GM23338 (cell line): ENCODE results near the gene ING2. TPM values are rescaled to one million over a fixed set of nuclear protein-coding genes. Genes with fewer than 3 reads are reported as not detected.
A peak's percentile ranks its signal among the peaks of the same experiment; 100 is the strongest.

Source experiments
- ATAC-seq: fragments of 200-7000 bp; cut with Tn5 transposase; 3 replicates; pipeline ENCODE4 v1.9.1; 2020
- DNase-seq: peaks from one replicate; pipeline ENCODE4 v3.0.0-alpha.2; 2015; ENCODE audit warnings: low spot score
- H2AFZ ChIP-seq: fragments of 200-600 bp; sonication (generic); 2 replicates; pipeline ENCODE4 v1.8.0; 2016; ENCODE audit warnings: antibody characterized with exemption, mild to moderate bottlenecking, moderate library complexity
- H3F3A ChIP-seq: fragments of 200-600 bp; sonication (generic); replicated peaks from 2 replicates; pipeline ENCODE4 v1.8.0; 2017; ENCODE audit warnings: antibody characterized with exemption, mixed run types, low read depth
- H3K27ac ChIP-seq: fragments of 200-600 bp; sonication (generic); 2 replicates; pipeline ENCODE4 v1.6.1; 2016; ENCODE audit warnings: low read depth
- H3K27me3 ChIP-seq: fragments of 200-600 bp; sonication (generic); 2 replicates; pipeline ENCODE4 v1.8.0; 2016; ENCODE audit warnings: mild to moderate bottlenecking, mixed run types, moderate library complexity; ENCODE audit not compliant: insufficient read depth
- H3K36me3 ChIP-seq: fragments of 200-600 bp; sonication (generic); 2 replicates; pipeline ENCODE4 v1.8.0; 2016; ENCODE audit warnings: mild to moderate bottlenecking; ENCODE audit not compliant: insufficient read depth
- H3K4me1 ChIP-seq: fragments of 200-600 bp; sonication (generic); 2 replicates; pipeline ENCODE4 v1.8.0; 2016; ENCODE audit warnings: mild to moderate bottlenecking, moderate library complexity; ENCODE audit not compliant: insufficient read depth
- H3K4me2 ChIP-seq: fragments of 200-600 bp; sonication (generic); 2 replicates; pipeline ENCODE4 v1.7.1; 2017; ENCODE audit warnings: mixed run types
- H3K4me3 ChIP-seq: fragments of 200-600 bp; sonication (generic); 2 replicates; pipeline ENCODE4 v1.6.1; 2016; ENCODE audit warnings: mixed run types
- H3K79me2 ChIP-seq: fragments of 200-600 bp; sonication (generic); replicated peaks from 2 replicates; pipeline ENCODE4 v1.8.0; 2017; ENCODE audit warnings: mild to moderate bottlenecking; ENCODE audit not compliant: insufficient read depth
- H3K9me2 ChIP-seq: fragments of 200-600 bp; sonication (generic); 2 replicates; pipeline ENCODE4 v1.8.0; 2017; ENCODE audit not compliant: insufficient read depth
- H4K20me1 ChIP-seq: fragments of 200-600 bp; sonication (generic); replicated peaks from 2 replicates; pipeline ENCODE4 v1.8.0; 2017; ENCODE audit warnings: mild to moderate bottlenecking; ENCODE audit not compliant: insufficient read depth
- H3K27ac Mint-ChIP-seq: 2 replicates; pipeline ENCODE4 v1.8.0; 2020; ENCODE audit warnings: inconsistent platforms, mild to moderate bottlenecking, moderate library complexity, mixed read lengths
- H3K27me3 Mint-ChIP-seq: 3 replicates; pipeline ENCODE4 v1.8.0; 2022; ENCODE audit warnings: low read depth, mild to moderate bottlenecking, moderate library complexity, mixed read lengths, inconsistent platforms; ENCODE audit not compliant: insufficient read depth, poor library complexity
- H3K36me3 Mint-ChIP-seq: 3 replicates; pipeline ENCODE4 v1.8.0; 2021; ENCODE audit warnings: low read depth, mild to moderate bottlenecking, inconsistent platforms, moderate library complexity, mixed read lengths
- H3K4me1 Mint-ChIP-seq: 3 replicates; pipeline ENCODE4 v1.8.0; 2020; ENCODE audit warnings: mild to moderate bottlenecking, inconsistent platforms, mixed read lengths
- H3K4me3 Mint-ChIP-seq: 3 replicates; pipeline ENCODE4 v1.8.0; 2021; ENCODE audit warnings: moderate library complexity, mild to moderate bottlenecking, inconsistent platforms, mixed read lengths
- H3K9me3 Mint-ChIP-seq: 3 replicates; pipeline ENCODE4 v1.8.0; 2020; ENCODE audit warnings: moderate library complexity, mild to moderate bottlenecking, inconsistent platforms, mixed read lengths
- CREB1 ChIP-seq: fragments of 250-450 bp; sonication (Bioruptor Pico); IDR thresholded peaks from 2 replicates; pipeline ENCODE4 v1.5.0; 2020; ENCODE audit warnings: low read depth, mild to moderate bottlenecking, moderate library complexity
- EZH2 ChIP-seq: fragments of 200-600 bp; sonication (generic); IDR thresholded peaks from one replicate; pipeline ENCODE4 v1.8.0; 2017; ENCODE audit warnings: antibody characterized with exemption, mild to moderate bottlenecking, low read depth; ENCODE audit not compliant: unreplicated experiment
- EZH2phosphoT487 ChIP-seq: fragments of 200-600 bp; sonication (generic); IDR thresholded peaks from one replicate; pipeline ENCODE4 v1.8.1; 2018; ENCODE audit warnings: antibody characterized with exemption; ENCODE audit not compliant: unreplicated experiment
- JUNB ChIP-seq: IDR thresholded peaks from one replicate; pipeline ENCODE4 v1.6.1; 2016; ENCODE audit warnings: antibody characterized with exemption; ENCODE audit not compliant: unreplicated experiment
- NANOG ChIP-seq: IDR thresholded peaks from 2 replicates; pipeline ENCODE4 v1.6.1; 2016; ENCODE audit warnings: antibody characterized with exemption, borderline replicate concordance
- STAT1 ChIP-seq: IDR thresholded peaks from one replicate; pipeline ENCODE4 v1.6.1; 2016; ENCODE audit warnings: antibody characterized with exemption; ENCODE audit not compliant: unreplicated experiment
- ZNF114 ChIP-seq: fragments of 250-450 bp; sonication (Bioruptor Pico); IDR thresholded peaks from 2 replicates; pipeline ENCODE4 v1.5.0; 2020; ENCODE audit warnings: mild to moderate bottlenecking, moderate library complexity
- ZNF331 ChIP-seq: fragments of 250-450 bp; sonication (Bioruptor Pico); IDR thresholded peaks from 2 replicates; pipeline ENCODE4 v1.5.0; 2020; ENCODE audit warnings: low read depth, mild to moderate bottlenecking, moderate library complexity
- polyA plus RNA-seq: library from polyadenylated mRNA; unstranded; fragments of >200 nt; fragmentation: Nextera tagmentation; extraction: Ambion mirVana; gene quantifications from 2 replicates; pipeline ENCODE4 v1.2.1, GENCODE V29; 2016
- total RNA-seq: library from RNA; depleted of rRNA; stranded (reverse); fragments of >200 nt; shearing (Covaris generic); gene quantifications from 2 replicates; pipeline ENCODE4 v1.2.3, GENCODE V29; 2014
- TF ChIP-seq, protein P1 (sequence below), 2 experiments: fragments of 200-600 bp in 1 of 2; sonication (generic) in 1 of 2; conservative IDR thresholded peaks; 2 replicates each; pipeline versions ENCODE4 v1.5.1 to v1.6.1; 2016 to 2017; ENCODE audit warnings: antibody characterized with exemption in 2 of 2, low read depth in 2 of 2, mild to moderate bottlenecking in 2 of 2, moderate library complexity in 1 of 2
- TF ChIP-seq, protein P2 (sequence below): IDR thresholded peaks from one replicate; pipeline ENCODE4 v1.6.1; 2018; ENCODE audit warnings: antibody characterized with exemption; ENCODE audit not compliant: unreplicated experiment
- TF ChIP-seq, protein P3 (sequence below): fragments of 250-450 bp; sonication (Bioruptor Pico); IDR thresholded peaks from 2 replicates; pipeline ENCODE4 v1.5.0; 2020; ENCODE audit warnings: mild to moderate bottlenecking, moderate library complexity

Gene ING2
- total and polyA plus RNA-seq, 2 experiments from 2014 or later = 21.5 to 34.2 TPM

DNA sequence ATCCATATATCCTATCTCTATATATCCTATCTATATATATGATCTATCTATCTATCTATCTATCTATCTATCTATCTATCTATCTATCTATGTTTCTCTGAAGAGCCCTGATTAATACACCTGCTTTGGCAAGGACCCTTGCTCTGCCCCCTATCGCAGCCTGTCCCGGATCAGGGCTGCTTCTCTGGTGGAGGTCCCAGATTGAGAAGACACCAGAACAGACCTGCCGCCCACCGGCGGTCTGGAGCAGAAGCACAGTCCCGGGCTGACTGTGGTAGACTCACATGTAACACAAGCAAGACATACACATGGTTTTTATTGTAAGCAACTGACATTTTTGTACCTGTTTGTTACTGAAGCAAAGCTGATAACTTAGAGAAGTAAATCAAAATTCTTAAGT is 52.8 kb downstream of the ING2 start:
- Histone ChIP-seq H3K4me1 (no peaks in the 10 kb centered on the region; the same call in 1 of the 2 replicates), H2AFZ (no peak overlapping the region), H3K36me3 (no peaks in the 10 kb centered on the region), H3K9me2 (no peaks in the 10 kb centered on the region), H3K27me3 (no peaks in the 10 kb centered on the region), H3K4me2 (no peak overlapping the region), H3K79me2 (no peaks in the 10 kb centered on the region), H3K27ac (no peak overlapping the region), H3F3A (no peaks in the 10 kb centered on the region), H4K20me1 (no peaks in the 10 kb centered on the region), H3K4me3 (no peak overlapping the region)
- TF ChIP-seq, protein P1, sequence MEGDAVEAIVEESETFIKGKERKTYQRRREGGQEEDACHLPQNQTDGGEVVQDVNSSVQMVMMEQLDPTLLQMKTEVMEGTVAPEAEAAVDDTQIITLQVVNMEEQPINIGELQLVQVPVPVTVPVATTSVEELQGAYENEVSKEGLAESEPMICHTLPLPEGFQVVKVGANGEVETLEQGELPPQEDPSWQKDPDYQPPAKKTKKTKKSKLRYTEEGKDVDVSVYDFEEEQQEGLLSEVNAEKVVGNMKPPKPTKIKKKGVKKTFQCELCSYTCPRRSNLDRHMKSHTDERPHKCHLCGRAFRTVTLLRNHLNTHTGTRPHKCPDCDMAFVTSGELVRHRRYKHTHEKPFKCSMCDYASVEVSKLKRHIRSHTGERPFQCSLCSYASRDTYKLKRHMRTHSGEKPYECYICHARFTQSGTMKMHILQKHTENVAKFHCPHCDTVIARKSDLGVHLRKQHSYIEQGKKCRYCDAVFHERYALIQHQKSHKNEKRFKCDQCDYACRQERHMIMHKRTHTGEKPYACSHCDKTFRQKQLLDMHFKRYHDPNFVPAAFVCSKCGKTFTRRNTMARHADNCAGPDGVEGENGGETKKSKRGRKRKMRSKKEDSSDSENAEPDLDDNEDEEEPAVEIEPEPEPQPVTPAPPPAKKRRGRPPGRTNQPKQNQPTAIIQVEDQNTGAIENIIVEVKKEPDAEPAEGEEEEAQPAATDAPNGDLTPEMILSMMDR (conservative IDR thresholded peaks at IDR 0.05; ENCODE audit: low read depth in 2 of 2) = peak in 1 of 2 experiments; percentile 19; a peak in 1 of 4 replicates
- TF ChIP-seq, protein P2, sequence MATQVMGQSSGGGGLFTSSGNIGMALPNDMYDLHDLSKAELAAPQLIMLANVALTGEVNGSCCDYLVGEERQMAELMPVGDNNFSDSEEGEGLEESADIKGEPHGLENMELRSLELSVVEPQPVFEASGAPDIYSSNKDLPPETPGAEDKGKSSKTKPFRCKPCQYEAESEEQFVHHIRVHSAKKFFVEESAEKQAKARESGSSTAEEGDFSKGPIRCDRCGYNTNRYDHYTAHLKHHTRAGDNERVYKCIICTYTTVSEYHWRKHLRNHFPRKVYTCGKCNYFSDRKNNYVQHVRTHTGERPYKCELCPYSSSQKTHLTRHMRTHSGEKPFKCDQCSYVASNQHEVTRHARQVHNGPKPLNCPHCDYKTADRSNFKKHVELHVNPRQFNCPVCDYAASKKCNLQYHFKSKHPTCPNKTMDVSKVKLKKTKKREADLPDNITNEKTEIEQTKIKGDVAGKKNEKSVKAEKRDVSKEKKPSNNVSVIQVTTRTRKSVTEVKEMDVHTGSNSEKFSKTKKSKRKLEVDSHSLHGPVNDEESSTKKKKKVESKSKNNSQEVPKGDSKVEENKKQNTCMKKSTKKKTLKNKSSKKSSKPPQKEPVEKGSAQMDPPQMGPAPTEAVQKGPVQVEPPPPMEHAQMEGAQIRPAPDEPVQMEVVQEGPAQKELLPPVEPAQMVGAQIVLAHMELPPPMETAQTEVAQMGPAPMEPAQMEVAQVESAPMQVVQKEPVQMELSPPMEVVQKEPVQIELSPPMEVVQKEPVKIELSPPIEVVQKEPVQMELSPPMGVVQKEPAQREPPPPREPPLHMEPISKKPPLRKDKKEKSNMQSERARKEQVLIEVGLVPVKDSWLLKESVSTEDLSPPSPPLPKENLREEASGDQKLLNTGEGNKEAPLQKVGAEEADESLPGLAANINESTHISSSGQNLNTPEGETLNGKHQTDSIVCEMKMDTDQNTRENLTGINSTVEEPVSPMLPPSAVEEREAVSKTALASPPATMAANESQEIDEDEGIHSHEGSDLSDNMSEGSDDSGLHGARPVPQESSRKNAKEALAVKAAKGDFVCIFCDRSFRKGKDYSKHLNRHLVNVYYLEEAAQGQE = no peak
- H3K27me3 Mint-ChIP-seq = no peaks in the 10 kb centered on the region
- peaks cover 4% of the 10 kb centered on the region; the same call in 2 of the 3 replicates for H3K36me3 Mint-ChIP-seq
- no peak overlapping the region for H3K27ac Mint-ChIP-seq
- DNase-seq (no peak), ATAC-seq (no peak)
- H3K4me3 Mint-ChIP-seq = no peak overlapping the region
- peaks cover 8% of the 10 kb centered on the region for H3K9me3 Mint-ChIP-seq
- peaks cover 4% of the 10 kb centered on the region; the same call in 1 of the 3 replicates for H3K4me1 Mint-ChIP-seq

DNA sequence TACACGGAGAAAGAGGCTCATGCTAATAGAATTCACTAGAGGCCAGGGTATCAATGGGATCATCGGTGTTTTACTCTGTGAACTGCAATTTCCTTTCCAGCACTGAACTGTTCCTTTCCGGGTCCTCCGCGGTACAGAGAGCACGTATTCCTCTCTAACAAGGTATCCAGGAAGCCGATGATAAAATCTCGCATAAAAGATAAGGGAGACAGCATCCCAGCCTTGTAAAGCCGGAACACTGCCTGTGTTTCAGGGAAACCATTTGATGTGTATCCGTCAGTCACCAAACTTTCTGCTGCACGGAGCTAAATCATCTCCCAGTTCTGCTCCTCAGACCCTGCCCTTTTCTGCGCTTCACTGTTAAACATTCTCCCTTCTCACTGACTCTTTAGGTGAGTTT is 54.0 kb downstream of the ING2 start:
- Histone ChIP-seq H4K20me1 (no peaks in the 10 kb centered on the region), H3K79me2 (no peaks in the 10 kb centered on the region), H3K9me2 (no peaks in the 10 kb centered on the region), H3K36me3 (no peaks in the 10 kb centered on the region), H3K27me3 (no peaks in the 10 kb centered on the region), H3K4me1 (no peaks in the 10 kb centered on the region; the same call in 1 of the 2 replicates), H3K4me2 (no peak overlapping the region), H3K4me3 (no peak overlapping the region), H3K27ac (no peak overlapping the region), H3F3A (no peaks in the 10 kb centered on the region), H2AFZ (peak overlapping the region; percentile 30; the same call in 1 of the 2 replicates)
- H3K9me3 Mint-ChIP-seq = no peaks in the 10 kb centered on the region
- ATAC-seq = no peak
- H3K4me3 Mint-ChIP-seq = no peak overlapping the region
- H3K36me3 Mint-ChIP-seq = no peaks in the 10 kb centered on the region
- peaks cover 4% of the 10 kb centered on the region; the same call in 1 of the 3 replicates for H3K4me1 Mint-ChIP-seq
- no peak for DNase-seq
- no peaks in the 10 kb centered on the region for H3K27me3 Mint-ChIP-seq
- no peak overlapping the region for H3K27ac Mint-ChIP-seq
- TF ChIP-seq STAT1 (no peak), CREB1 (CRISPR knock-in tag) (no peak), ZNF114 (no peak), ZNF331 (CRISPR knock-in tag) (no peak), EZH2 (no peak), JUNB (no peak), NANOG (no peak), EZH2phosphoT487 (no peak)
- TF ChIP-seq, protein P3, sequence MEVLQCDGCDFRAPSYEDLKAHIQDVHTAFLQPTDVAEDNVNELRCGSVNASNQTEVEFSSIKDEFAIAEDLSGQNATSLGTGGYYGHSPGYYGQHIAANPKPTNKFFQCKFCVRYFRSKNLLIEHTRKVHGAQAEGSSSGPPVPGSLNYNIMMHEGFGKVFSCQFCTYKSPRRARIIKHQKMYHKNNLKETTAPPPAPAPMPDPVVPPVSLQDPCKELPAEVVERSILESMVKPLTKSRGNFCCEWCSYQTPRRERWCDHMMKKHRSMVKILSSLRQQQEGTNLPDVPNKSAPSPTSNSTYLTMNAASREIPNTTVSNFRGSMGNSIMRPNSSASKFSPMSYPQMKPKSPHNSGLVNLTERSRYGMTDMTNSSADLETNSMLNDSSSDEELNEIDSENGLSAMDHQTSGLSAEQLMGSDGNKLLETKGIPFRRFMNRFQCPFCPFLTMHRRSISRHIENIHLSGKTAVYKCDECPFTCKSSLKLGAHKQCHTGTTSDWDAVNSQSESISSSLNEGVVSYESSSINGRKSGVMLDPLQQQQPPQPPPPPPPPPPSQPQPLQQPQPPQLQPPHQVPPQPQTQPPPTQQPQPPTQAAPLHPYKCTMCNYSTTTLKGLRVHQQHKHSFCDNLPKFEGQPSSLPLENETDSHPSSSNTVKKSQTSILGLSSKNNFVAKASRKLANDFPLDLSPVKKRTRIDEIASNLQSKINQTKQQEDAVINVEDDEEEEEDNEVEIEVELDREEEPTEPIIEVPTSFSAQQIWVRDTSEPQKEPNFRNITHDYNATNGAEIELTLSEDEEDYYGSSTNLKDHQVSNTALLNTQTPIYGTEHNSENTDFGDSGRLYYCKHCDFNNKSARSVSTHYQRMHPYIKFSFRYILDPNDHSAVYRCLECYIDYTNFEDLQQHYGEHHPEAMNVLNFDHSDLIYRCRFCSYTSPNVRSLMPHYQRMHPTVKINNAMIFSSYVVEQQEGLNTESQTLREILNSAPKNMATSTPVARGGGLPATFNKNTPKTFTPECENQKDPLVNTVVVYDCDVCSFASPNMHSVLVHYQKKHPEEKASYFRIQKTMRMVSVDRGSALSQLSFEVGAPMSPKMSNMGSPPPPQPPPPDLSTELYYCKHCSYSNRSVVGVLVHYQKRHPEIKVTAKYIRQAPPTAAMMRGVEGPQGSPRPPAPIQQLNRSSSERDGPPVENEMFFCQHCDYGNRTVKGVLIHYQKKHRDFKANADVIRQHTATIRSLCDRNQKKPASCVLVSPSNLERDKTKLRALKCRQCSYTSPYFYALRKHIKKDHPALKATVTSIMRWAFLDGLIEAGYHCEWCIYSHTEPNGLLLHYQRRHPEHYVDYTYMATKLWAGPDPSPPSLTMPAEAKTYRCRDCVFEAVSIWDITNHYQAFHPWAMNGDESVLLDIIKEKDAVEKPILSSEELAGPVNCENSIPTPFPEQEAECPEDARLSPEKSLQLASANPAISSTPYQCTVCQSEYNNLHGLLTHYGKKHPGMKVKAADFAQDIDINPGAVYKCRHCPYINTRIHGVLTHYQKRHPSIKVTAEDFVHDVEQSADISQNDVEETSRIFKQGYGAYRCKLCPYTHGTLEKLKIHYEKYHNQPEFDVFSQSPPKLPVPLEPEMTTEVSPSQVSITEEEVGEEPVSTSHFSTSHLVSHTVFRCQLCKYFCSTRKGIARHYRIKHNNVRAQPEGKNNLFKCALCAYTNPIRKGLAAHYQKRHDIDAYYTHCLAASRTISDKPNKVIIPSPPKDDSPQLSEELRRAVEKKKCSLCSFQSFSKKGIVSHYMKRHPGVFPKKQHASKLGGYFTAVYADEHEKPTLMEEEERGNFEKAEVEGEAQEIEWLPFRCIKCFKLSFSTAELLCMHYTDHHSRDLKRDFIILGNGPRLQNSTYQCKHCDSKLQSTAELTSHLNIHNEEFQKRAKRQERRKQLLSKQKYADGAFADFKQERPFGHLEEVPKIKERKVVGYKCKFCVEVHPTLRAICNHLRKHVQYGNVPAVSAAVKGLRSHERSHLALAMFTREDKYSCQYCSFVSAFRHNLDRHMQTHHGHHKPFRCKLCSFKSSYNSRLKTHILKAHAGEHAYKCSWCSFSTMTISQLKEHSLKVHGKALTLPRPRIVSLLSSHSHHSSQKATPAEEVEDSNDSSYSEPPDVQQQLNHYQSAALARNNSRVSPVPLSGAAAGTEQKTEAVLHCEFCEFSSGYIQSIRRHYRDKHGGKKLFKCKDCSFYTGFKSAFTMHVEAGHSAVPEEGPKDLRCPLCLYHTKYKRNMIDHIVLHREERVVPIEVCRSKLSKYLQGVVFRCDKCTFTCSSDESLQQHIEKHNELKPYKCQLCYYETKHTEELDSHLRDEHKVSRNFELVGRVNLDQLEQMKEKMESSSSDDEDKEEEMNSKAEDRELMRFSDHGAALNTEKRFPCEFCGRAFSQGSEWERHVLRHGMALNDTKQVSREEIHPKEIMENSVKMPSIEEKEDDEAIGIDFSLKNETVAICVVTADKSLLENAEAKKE (CRISPR knock-in tag) = no peak
